ENCODE results near the gene ZNF92.
A peak's percentile ranks its signal among the peaks of the same experiment; 100 is the strongest.

The ZNF92 gene

GRCh38 chr7:65373608-65374351 is at the start of gene ZNF92:
Gene ZNF92, plus strand, starts transcription at chr7:65373855. Its CDS starts 143 bp downstream, at chr7:65373998.
- Histone ChIP-seq H3K27ac (ENCODE audit: low read depth, low read length) (peak within 1 kb of the TSS; percentile 65), H3K4me2 (ENCODE audit: low read length) (peak within 1 kb of the TSS; percentile 78), H3F3A (ENCODE audit: control insufficient read depth, insufficient read depth) (peaks cover 3% of the 10 kb centered on the region; the same call in 1 of the 2 replicates), H3K27me3 (ENCODE audit: control insufficient read depth, low read length) (no peaks in the 10 kb centered on the region), H3K36me3 (ENCODE audit: control insufficient read depth, low read length) (peaks cover 46% of the 10 kb centered on the region), H4K20me1 (ENCODE audit: control insufficient read depth, insufficient read depth, low read depth, low read length) (peaks cover 18% of the 10 kb centered on the region), H3K9me2 (replicated peaks; ENCODE audit: control insufficient read depth, low read length) (no peaks in the 10 kb centered on the region), H3K9me3 (ENCODE audit: control insufficient read depth, insufficient read depth, low read length) (no peaks in the 10 kb centered on the region), H3K4me3 (ENCODE audit: low read length) (peak within 1 kb of the TSS; percentile 85), H3K79me2 (ENCODE audit: control insufficient read depth, low read length) (peaks cover 52% of the 10 kb centered on the region), H3K4me1 (ENCODE audit: control insufficient read depth, low read length) (peaks cover 33% of the 10 kb centered on the region)
- no peak for TF ChIP-seq EZH2phosphoT487 (IDR thresholded peaks at IDR 0.05; ENCODE audit: borderline replicate concordance, low read length)
- TF ChIP-seq, protein P1, sequence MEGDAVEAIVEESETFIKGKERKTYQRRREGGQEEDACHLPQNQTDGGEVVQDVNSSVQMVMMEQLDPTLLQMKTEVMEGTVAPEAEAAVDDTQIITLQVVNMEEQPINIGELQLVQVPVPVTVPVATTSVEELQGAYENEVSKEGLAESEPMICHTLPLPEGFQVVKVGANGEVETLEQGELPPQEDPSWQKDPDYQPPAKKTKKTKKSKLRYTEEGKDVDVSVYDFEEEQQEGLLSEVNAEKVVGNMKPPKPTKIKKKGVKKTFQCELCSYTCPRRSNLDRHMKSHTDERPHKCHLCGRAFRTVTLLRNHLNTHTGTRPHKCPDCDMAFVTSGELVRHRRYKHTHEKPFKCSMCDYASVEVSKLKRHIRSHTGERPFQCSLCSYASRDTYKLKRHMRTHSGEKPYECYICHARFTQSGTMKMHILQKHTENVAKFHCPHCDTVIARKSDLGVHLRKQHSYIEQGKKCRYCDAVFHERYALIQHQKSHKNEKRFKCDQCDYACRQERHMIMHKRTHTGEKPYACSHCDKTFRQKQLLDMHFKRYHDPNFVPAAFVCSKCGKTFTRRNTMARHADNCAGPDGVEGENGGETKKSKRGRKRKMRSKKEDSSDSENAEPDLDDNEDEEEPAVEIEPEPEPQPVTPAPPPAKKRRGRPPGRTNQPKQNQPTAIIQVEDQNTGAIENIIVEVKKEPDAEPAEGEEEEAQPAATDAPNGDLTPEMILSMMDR (IDR thresholded peaks at IDR 0.05; ENCODE audit: low read depth, low read length, poor library complexity, severe bottlenecking) = no peak

- Histone ChIP-seq H3K9me2 (replicated peaks; ENCODE audit: control insufficient read depth, low read length) (no peaks in the 10 kb centered on the region), H3K9me3 (ENCODE audit: control insufficient read depth, insufficient read depth, low read length) (no peaks in the 10 kb centered on the region), H3K4me3 (ENCODE audit: low read length) (no peak overlapping the region), H3K36me3 (ENCODE audit: control insufficient read depth, low read length) (peaks cover 4% of the 10 kb centered on the region), H4K20me1 (ENCODE audit: control insufficient read depth, insufficient read depth, low read depth, low read length) (no peaks in the 10 kb centered on the region), H3F3A (ENCODE audit: control insufficient read depth, insufficient read depth) (0 out of 2 replicates have a peak, but pooled peaks cover 4% of the 10 kb centered on the region), H3K27me3 (ENCODE audit: control insufficient read depth, low read length) (no peaks in the 10 kb centered on the region), H3K4me1 (ENCODE audit: control insufficient read depth, low read length) (no peaks in the 10 kb centered on the region), H3K79me2 (ENCODE audit: control insufficient read depth, low read length) (no peaks in the 10 kb centered on the region), H3K4me2 (ENCODE audit: low read length) (no peak overlapping the region), H3K27ac (ENCODE audit: low read depth, low read length) (no peak overlapping the region)
- TF ChIP-seq, protein P1 (IDR thresholded peaks at IDR 0.05; ENCODE audit: low read depth, low read length, poor library complexity, severe bottlenecking) = no peak
- TF ChIP-seq EZH2phosphoT487 (IDR thresholded peaks at IDR 0.05; ENCODE audit: borderline replicate concordance, low read length) = no peak
Measured at GRCh38 chr7:65325793-65326432, 47.7 kb upstream of the ZNF92 start.

- peaks cover 9% of the 10 kb centered on the region for H3K36me3 ChIP-seq (ENCODE audit: control insufficient read depth, low read length)
- TF ChIP-seq, protein P1 (IDR thresholded peaks at IDR 0.05; ENCODE audit: low read depth, low read length, poor library complexity, severe bottlenecking) = no peak
- no peak for TF ChIP-seq EZH2phosphoT487 (IDR thresholded peaks at IDR 0.05; ENCODE audit: borderline replicate concordance, low read length)
- H3K27me3 ChIP-seq (ENCODE audit: control insufficient read depth, low read length) = no peaks in the 10 kb centered on the region
- H3K4me3 ChIP-seq (ENCODE audit: low read length) = no peak overlapping the region
- peaks cover 10% of the 10 kb centered on the region for H3K4me1 ChIP-seq (ENCODE audit: control insufficient read depth, low read length)
- H3F3A ChIP-seq (ENCODE audit: control insufficient read depth, insufficient read depth) = no peaks in the 10 kb centered on the region
- no peaks in the 10 kb centered on the region for H4K20me1 ChIP-seq (ENCODE audit: control insufficient read depth, insufficient read depth, low read depth, low read length)
- no peaks in the 10 kb centered on the region for H3K9me2 ChIP-seq (replicated peaks; ENCODE audit: control insufficient read depth, low read length)
- no peak overlapping the region for H3K4me2 ChIP-seq (ENCODE audit: low read length)
- H3K27ac ChIP-seq (ENCODE audit: low read depth, low read length) = no peak overlapping the region
- no peaks in the 10 kb centered on the region for H3K79me2 ChIP-seq (ENCODE audit: control insufficient read depth, low read length)
- no peaks in the 10 kb centered on the region for H3K9me3 ChIP-seq (ENCODE audit: control insufficient read depth, insufficient read depth, low read length)
Measured at GRCh38 chr7:65338346-65338745, 35.3 kb upstream of the ZNF92 start.
